GM18505 (cell line): ENCODE measurements around the gene KDM4C.
A peak's percentile ranks its signal among the peaks of the same experiment; 100 is the strongest.

ENCODE experiments used
- ATAC-seq: cut with Tn5 transposase; IDR thresholded peaks from one replicate; pipeline ENCODE4 v1.9.1; 2021; ENCODE audit not compliant: unreplicated experiment
- POLR2A ChIP-seq: IDR thresholded peaks from 4 replicates; pipeline ENCODE4 v1.6.1; 2011; ENCODE audit warnings: borderline replicate concordance; ENCODE audit not compliant: insufficient read depth, insufficient read length; ENCODE audit errors: extremely low read depth

The KDM4C gene

DNA sequence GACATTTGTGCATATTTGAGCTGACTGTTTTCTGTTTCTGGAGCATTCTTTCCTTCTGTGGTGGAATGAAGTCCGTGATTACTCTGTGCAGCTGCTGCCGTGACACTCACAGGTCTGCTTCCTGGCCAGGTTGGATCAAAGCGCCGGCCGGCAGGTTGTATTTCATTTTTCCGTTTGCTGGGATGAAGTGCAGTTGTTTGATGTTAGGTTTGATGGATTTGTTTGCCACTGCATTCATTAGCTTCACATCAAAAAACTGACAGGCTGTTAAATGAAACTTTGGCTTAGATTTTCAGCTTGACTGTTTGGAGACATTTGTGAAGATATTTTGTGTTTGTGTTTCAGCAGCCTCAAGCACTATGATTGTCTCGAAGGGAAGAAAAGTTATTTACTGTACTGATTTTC is 140.1 kb downstream of the KDM4C start:
- no peak for TF ChIP-seq POLR2A
- no peak for ATAC-seq

DNA sequence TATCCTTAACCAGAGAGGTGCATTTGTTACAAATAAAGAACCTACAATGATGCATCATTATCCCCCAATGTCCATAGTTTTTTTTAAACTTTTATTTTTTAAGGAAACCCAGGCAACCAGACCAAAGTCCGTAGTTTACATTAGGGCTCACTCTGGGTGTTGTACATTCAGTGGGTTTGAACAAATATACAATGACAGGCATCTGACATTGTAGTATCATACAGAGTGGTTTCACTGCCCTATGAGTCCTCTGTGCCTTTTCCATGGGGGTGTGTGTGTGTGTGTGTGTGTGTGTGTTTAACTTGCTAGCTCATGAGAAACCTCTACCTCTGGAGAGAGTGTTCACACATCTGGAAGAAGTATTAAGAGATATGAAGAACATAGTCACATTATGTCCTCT is 141.5 kb downstream of the KDM4C start:
- no peak for ATAC-seq
- no peak for TF ChIP-seq POLR2A

DNA sequence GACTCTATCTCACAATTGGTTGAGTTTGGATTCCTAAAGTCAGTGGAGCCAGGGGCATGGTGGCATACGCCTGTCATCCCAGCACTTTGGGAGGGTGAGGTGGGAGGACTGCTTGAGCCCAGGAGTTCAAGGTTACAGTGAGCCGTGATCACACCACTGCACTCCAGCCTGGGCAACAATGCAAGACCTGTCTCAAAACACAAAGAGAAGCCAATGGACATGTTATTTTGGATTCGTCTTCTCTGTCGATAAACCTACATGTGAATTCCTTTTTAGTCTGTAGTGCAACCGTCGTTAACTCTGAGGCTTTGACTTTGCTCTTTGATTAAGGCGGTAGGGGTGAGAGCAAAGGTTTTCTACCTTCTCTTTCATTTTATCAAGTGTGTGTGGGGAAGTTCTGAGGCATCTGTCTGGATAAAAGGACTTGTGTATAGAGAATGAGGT is 142.7 kb downstream of the KDM4C start:
- no peak for ATAC-seq
- no peak for TF ChIP-seq POLR2A

DNA sequence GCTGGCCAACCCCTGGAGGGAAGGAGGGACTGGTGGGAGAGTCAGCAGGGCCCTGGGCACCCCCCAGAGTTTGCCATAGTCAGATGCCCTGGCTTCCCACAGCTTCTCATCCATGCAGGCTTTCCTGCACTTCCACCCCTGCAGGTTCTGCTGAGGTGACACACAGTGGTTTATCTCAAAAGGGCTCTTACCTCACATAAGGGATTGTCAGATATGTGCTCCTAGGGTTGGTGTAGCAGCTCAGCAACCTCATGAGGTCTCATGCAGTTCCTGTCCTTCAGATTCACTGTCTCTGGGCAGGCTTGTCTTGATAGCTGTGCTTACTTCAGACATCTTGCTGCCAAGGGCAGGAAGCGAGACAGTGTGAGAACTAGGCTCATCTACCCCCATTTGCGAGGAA is 143.4 kb downstream of the KDM4C start:
- ATAC-seq, result no peak

DNA sequence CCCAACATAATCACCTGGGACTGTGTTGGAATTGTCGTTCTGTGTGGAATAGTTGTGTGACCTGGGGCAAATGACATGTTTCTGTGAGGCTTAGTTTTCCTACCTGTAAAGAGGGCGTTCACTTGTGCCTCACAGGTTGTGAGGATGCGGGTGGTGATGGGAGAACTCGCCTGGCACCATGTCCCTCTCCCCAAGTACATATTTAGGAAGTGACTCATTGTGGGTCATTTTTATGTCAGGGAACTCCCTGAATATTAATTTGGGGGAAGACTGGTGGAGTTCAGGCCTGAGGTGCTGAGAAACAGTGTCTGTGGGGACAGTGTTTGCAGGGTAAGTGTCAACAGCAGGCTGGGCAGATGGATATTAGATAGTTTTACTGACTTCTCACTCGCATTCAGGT is 144.7 kb downstream of the KDM4C start:
- TF ChIP-seq POLR2A, result no peak
- no peak for ATAC-seq

More for the DNA sequence above, 143.4 kb downstream of the KDM4C start:
- TF ChIP-seq POLR2A, result no peak

DNA sequence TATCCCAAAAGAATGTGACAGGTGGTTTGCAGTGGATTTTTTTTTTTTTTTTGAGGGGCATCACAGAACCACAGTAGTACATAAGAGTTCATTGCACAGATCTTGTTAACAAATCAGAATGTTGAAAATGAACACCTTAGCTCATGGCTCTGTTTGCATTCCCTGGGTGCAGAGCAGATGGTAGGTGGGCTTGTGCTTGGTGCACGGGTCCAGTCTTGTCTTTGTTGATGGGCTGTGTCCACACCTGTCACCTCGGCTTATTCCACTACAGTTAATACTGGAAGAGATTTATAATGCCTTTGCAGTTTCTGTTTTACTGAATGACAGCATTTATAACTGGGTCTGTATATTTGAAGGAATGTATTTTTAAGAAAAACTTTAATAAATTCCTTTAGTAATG is 146.6 kb downstream of the KDM4C start:
- no peak for TF ChIP-seq POLR2A
- ATAC-seq, result no peak

DNA sequence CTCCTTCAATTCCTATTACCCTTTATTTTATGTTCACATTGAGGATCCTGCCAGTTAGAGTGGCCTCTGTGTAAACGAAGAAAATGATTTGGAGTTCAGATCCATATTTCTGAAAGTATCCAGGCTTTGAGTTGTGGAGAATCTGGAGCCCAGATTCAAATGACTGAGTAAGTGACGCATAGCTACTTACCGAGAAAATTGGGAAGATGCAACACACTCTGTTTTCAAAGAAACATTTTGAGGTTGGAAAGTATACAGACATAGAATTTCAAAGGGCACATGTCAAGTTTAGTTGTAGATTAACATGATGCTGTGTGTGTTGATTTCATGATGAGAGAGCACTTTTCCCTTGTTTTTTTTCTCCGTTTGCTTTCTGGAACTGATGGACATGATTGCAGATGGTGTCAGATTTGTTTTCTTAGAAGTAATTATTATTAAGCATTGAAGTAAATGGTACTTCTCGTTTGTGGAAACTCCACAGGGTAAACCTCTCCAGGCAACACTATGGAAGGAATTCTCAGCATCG is 148.1 kb downstream of the KDM4C start:
- no peak for ATAC-seq
- TF ChIP-seq POLR2A, result no peak

DNA sequence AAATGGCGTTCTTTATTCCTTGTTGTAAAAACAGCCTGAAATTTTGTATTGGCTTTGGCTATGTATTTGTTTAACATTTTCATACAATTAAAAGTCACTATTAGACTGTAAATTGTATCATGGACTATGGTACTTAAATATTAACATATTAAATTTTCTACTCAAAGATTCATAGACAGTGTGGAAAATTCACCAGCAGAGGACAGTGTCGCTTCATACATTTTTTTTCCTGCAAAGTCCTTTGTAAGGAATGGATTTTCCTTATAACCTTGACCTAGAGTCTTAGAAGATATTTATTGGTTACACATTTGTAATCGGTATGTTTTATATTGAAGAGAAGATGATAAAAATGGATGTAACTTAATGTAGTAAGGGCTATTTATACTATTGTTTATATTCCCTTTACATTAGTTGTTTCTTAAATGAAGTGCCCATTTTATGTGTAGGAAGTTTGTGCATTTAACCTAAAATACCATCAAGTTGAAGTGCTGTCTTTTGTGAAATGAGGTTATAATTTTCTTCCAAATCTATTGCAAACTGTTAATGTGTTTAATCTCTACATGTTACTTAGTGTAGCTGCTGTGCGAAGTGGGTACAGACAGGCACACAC is 150.1 kb downstream of the KDM4C start:
- no peak for ATAC-seq
- TF ChIP-seq POLR2A, result no peak

DNA sequence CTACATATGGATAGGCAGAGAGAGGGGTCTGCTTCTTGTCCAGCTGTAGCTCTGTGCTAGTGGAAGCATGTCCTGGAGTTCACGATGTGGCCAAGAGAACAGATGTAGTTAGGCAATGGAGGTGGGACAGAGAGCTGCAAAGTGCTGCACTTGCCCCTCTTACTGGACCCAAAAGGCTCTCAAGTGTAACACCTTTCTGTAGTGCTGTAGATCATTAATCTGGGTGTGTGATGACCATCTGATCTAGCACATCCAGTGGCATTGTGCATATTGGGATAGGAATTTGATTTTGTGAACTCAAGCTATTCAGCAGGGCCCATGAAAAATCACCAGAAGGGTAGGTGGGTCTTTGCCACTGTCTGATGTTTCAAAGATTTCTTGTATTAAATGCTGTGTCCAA is 151.4 kb downstream of the KDM4C start:
- ATAC-seq, result no peak
- no peak for TF ChIP-seq POLR2A

DNA sequence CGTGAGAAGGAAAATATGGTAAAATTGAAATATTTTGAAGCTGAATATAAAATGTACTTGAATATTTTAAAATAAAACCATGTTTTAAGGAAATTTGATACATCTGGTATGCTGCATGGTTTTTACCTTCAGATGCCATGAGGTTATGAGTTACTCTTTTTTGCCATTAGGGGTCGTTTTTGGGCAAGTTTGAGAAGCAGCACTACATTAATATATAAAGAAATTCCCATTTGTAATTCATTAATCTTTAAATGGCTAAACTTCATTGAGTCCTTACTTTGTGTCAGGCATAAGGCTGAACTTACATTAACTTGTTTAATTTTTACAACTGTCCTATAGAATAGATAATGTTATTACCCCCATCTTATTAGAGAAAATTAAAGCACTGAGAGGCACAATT is 152.3 kb downstream of the KDM4C start:
- ATAC-seq, result no peak
- no peak for TF ChIP-seq POLR2A

DNA sequence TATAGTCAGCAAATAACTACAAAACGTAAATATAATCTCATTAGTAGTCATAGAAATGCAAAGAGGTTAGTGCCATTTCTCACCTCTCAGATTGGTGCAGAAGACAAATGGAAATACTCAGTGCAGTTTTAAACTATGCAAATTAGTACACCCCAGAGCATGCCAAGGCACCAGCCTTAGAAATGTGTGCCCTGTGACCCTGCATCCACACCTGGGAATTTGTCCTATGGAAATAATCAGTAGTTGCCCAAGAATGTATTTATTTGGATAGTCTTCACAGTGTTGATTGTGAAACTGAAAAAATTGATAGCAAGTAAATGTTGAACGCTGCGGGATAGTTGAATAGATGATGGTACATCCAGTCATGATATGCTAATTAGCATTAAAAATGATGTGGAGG is 152.7 kb downstream of the KDM4C start:
- ATAC-seq, result no peak
- no peak for TF ChIP-seq POLR2A

DNA sequence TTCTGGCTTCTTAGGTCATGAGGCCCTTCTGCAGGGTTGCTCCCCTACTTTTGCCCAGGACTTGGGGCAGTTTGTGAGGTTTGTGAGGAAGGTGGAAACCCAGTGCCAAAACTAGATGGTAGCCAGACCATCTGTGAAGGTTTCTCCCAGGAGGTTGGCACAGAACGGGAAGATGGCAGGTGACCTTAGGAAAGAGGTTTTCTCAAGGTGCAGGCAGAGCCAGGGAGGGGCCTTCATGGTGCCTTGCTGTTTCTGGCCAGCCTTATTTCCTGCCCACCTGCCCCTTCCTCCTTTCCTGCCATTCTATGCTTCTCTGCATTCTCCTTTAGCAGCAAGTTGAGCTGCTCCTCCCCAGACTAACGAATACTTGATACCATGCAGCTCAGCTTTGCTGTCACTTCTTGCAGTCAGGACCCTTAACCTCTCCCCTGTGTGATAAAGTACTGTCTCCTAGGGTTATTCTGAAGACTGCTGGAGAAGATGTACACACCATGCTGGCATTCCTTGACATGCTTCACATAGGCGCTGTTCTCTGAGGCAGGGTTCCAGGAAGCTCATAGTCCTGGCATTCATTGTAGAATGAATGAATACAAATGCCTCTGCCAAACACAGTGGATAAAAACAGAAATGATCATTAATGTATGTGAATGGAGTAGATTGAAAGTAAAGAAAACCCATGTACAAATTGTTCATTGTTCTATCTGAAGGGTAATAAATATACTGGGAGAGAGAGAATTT is 154.3 kb downstream of the KDM4C start:
- no peak for ATAC-seq
- no peak for TF ChIP-seq POLR2A

DNA sequence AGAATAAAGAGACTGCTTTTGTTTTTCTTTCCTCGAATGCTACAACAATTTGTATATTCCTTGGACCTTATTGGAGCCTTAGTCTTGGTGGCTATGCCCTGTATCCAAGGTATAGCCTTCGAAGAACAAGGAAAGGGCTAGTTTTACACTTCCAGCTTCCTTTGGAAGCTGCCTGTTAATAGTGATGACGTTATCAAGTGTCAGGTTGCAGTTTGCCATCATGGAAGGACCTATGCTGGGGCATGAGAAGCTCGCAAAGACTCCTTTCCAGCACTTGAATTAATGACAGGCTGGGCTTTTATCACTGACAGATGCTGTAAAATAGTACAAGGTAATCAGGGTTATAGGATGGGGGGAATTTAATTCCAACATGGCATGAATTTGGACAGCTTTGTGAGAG is 157.9 kb downstream of the KDM4C start:
- no peak for TF ChIP-seq POLR2A
- no peak for ATAC-seq

DNA sequence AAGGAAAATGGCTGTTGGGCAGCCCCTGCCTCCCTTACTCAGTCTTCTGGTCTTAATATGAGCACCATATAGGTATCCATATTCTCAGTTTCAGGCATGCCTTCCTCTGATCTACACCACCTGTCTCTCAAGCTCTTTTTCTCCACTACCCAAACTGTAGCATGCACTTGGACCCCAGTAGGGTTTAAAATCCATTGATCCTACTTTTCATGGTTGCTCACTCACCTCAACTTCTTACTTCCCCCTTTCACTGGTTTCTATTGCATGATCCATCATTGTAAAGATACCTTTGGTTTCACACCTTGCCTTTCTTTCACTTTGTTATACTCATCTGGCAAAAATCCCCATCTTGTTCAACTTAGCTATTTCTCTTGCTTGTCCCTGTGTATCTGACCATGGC is 159.4 kb downstream of the KDM4C start:
- peak; percentile 96 for ATAC-seq
- no peak for TF ChIP-seq POLR2A
